ENCODE results near the gene SAE1. TPM values are rescaled to one million over a fixed set of nuclear protein-coding genes. Genes with fewer than 3 reads are reported as not detected.

The SAE1 gene
- total and polyA plus RNA-seq, 2 of the 4 experiments (the other 2 are of a cell fraction), result 165 to 184 TPM

- ChIA-PET POLR2A (ENCODE audit: unreplicated experiment) (interaction anchor here (0.6 to 1.6 kb wide), 9 partner anchors 13 to 530 kb away, joined by 3 to 10 read pairs (median 4); no protein-coding TSS in a partner anchor), CTCF (interaction anchor here (0.8 to 1.5 kb wide), 3 partner anchors 13 to 126 kb away, joined by 3 to 8 read pairs (median 3); partner anchors contain the start of gene INAFM1)
- Histone ChIP-seq H3K9me3 (ENCODE audit: control insufficient read depth, insufficient read depth, low read length) (no peaks in the 10 kb centered on the region), H2AK9ac (replicated peaks; ENCODE audit: low read depth, low read length, poor library complexity) (no peak overlapping the region), H3K9me1 (ENCODE audit: insufficient read depth, low read length) (peaks cover 23% of the 10 kb centered on the region), H2AK5ac (ENCODE audit: low read depth, low read length) (no peak overlapping the region), H2BK15ac (ENCODE audit: low read depth, low read length) (no peak overlapping the region), H2BK20ac (ENCODE audit: low read depth, low read length) (no peak overlapping the region), H3K18ac (ENCODE audit: low read depth, low read length) (no peak overlapping the region; the same call in 1 of the 2 replicates), H4K5ac (ENCODE audit: low read depth, low read length) (no peak overlapping the region), H3K23ac (ENCODE audit: low read depth, low read length) (no peak overlapping the region), H3K4me2 (ENCODE audit: low read depth, low read length) (no peak overlapping the region), H2BK120ac (ENCODE audit: low read depth, low read length) (no peak overlapping the region), H3K14ac (replicated peaks; ENCODE audit: low read depth, low read length) (no peak overlapping the region), H3K4me1 (ENCODE audit: control insufficient read depth, insufficient read depth, low read length) (peaks cover 20% of the 10 kb centered on the region), H4K91ac (ENCODE audit: insufficient read depth, low read depth, low read length) (no peak overlapping the region; the same call in 1 of the 2 replicates), H3K4me3 (ENCODE audit: insufficient read depth, low read depth, low read length) (peak overlapping the region; percentile 59), H3K79me1 (ENCODE audit: low read depth in 1 of 2, low read length in 2 of 2) (peaks cover 38 to 54% of the 10 kb centered on the region in 2 experiments), H2BK5ac (ENCODE audit: low read depth, low read length, poor library complexity, severe bottlenecking) (peak overlapping the region; percentile 85), H3K36me3 (ENCODE audit: control insufficient read depth, insufficient read depth, low read length) (peaks cover 28% of the 10 kb centered on the region), H3K4ac (ENCODE audit: low read depth, low read length) (no peak overlapping the region), H4K20me1 (ENCODE audit: insufficient read depth, low read length) (peaks cover 8% of the 10 kb centered on the region; the same call in 1 of the 2 replicates), H3K27ac (ENCODE audit: insufficient read depth, low read length) (peak overlapping the region; percentile 92), H3K9ac (ENCODE audit: low read depth, low read length) (peak overlapping the region; percentile 43; the same call in 1 of the 2 replicates), H3K27me3 (ENCODE audit: control insufficient read depth, insufficient read depth, low read length) (no peaks in the 10 kb centered on the region), H3K56ac (ENCODE audit: extremely low read depth, insufficient read depth, low read length) (no peak overlapping the region), H2AFZ (replicated peaks; ENCODE audit: low read length, poor library complexity) (peak overlapping the region; percentile 89), H4K8ac (ENCODE audit: low read depth in 2 of 2, low read length in 2 of 2) (peak overlapping the region in 1 of 2 experiments; percentile 52; a peak in 2 of 4 replicates)
- peak; percentile 98 for DNase-seq
- ATAC-seq (ENCODE audit: low read depth), result peak; percentile 84
- WGBS, 2 experiments (ENCODE audit: extremely low coverage in 2 of 2, insufficient read length in 1 of 2), result 0% methylated on average over 15 of the region's 52 CpGs; no CpG with 5 or more reads in 1 of the 2 experiments
- intact Hi-C loops (cut with micrococcal nuclease) (loop anchor here (1.0 kb wide), 1 partner anchor 16 kb away; no protein-coding TSS in a partner anchor), in situ Hi-C loops (cut with MboI; ENCODE audit: low sequenced_read_pairs) (no loop called here), dilution Hi-C loops (cut with HindIII; ENCODE audit: low sequenced_read_pairs, unreplicated experiment) (no loop called here)
- peak; percentile 34; the same call in 1 of the 2 replicates for TF ChIP-seq MXI1 (IDR thresholded peaks at IDR 0.05; ENCODE audit: borderline replicate concordance, low read depth, low read length)
- TF ChIP-seq FOS (IDR thresholded peaks at IDR 0.05; ENCODE audit: low read depth, low read length), result no peak
- peak; percentile 78; the same call in 1 of the 2 replicates for TF ChIP-seq MAZ (IDR thresholded peaks at IDR 0.05; ENCODE audit: borderline replicate concordance, low read depth, low read length)
- TF ChIP-seq CEBPB (IDR thresholded peaks at IDR 0.05; ENCODE audit: low read depth, low read length), result peak; percentile 88
- no peak for TF ChIP-seq SMC3 (IDR thresholded peaks at IDR 0.05; ENCODE audit: low read depth, low read length)
- no TSS peak for BruUV-seq (replicated peaks)
These were observed 126.2 kb downstream of the SAE1 start for GRCh38 chr19:47256693-47257410.

All from IMR-90 (cell line).